Measurements from ENCODE around the gene LCNL1. TPM values are rescaled to one million over a fixed set of nuclear protein-coding genes. Genes with fewer than 3 reads are reported as not detected.
"Not testable (repeated sequence)": the region's sequence is repeated elsewhere in the genome, so short reads cannot be mapped to it uniquely, and the experiment has no call there.

LCNL1 gene
- total RNA-seq, 2 experiments from 2014 or later: not detected

- Mint-ChIP-seq H3K27me3 (no peaks in the 10 kb centered on the region), H3K9me3 (no peaks in the 10 kb centered on the region), H3K4me1 (ENCODE audit: low read depth) (peaks cover 53% of the 10 kb centered on the region), H3K27ac (peak overlapping the region; percentile 72), H3K36me3 (no peaks in the 10 kb centered on the region), H3K4me3 (peak overlapping the region; percentile 37)
- CTCF ChIA-PET: interaction anchor here (0.6 to 6.8 kb wide), 50 partner anchors 7 to 302 kb away, joined by 3 to 73 read pairs (median 8); partner anchors contain the start of genes AJM1, CLIC3, CYSRT1 and ENTPD2
- peak; percentile 36 for DNase-seq
- POLR2A ChIA-PET: interaction anchor here (0.6 kb wide), 1 partner anchor 239 kb away, joined by 5 read pairs; the partner anchor contains the start of gene TMEM141
- intact Hi-C loops (cut with micrococcal nuclease): loop anchor here (5.0 to 10.0 kb wide), 2 partner anchors 33 to 85 kb away; partner anchors contain the start of genes C8G, CLIC3 and FBXW5
Observed at GRCh38 chr9:137030006-137030405, 47.2 kb downstream of the LCNL1 start.

- no peaks in the 10 kb centered on the region for H3K36me3 Mint-ChIP-seq
- intact Hi-C loops (cut with micrococcal nuclease): loop anchor here (5.0 to 10.0 kb wide), 2 partner anchors 34 to 86 kb away; partner anchors contain the start of genes C8G, CLIC3 and FBXW5
- POLR2A ChIA-PET: interaction anchor here (0.5 kb wide), 1 partner anchor 598 kb away, joined by 3 read pairs; no protein-coding TSS in a partner anchor
- CTCF ChIA-PET: interaction anchor here (0.6 to 6.8 kb wide), 17 partner anchors 6 to 303 kb away, joined by 3 to 73 read pairs (median 14); partner anchors contain the start of genes AJM1, MAN1B1, NPDC1 and PTGDS
- H3K9me3 Mint-ChIP-seq: no peaks in the 10 kb centered on the region
- H3K27ac Mint-ChIP-seq: peak overlapping the region; percentile 72
- no peaks in the 10 kb centered on the region for H3K27me3 Mint-ChIP-seq
- H3K4me1 Mint-ChIP-seq (ENCODE audit: low read depth): peaks cover 57% of the 10 kb centered on the region
- peak; percentile 84 for DNase-seq
- peak overlapping the region; percentile 37 for H3K4me3 Mint-ChIP-seq
Observed at GRCh38 chr9:137030538-137031527, 48.0 kb downstream of the LCNL1 start.

GRCh38 chr9:137031904-137032640 is 49.3 kb downstream of the LCNL1 start, which contains the start of gene FUT7:
Gene FUT7, minus strand, starts transcription at chr9:137032088. Its CDS starts 97 bp downstream, at chr9:137031991.
- ChIA-PET CTCF (interaction anchor here (0.9 to 5.0 kb wide), 9 partner anchors 15 to 224 kb away, joined by 3 to 73 read pairs (median 4); partner anchors contain the start of genes AJM1, MAN1B1, NPDC1 and RABL6), POLR2A (interaction anchor here (0.6 kb wide), 1 partner anchor 300 kb away, joined by 3 read pairs; no protein-coding TSS in a partner anchor)
- peak; percentile 76 for DNase-seq
- peaks cover 57% of the 10 kb centered on the region for H3K4me1 Mint-ChIP-seq (ENCODE audit: low read depth)
- H3K36me3 Mint-ChIP-seq: no peaks in the 10 kb centered on the region
- H3K9me3 Mint-ChIP-seq: no peaks in the 10 kb centered on the region
- peak within 1 kb of the TSS; percentile 72 for H3K27ac Mint-ChIP-seq
- no peaks in the 10 kb centered on the region for H3K27me3 Mint-ChIP-seq
- intact Hi-C loops (cut with micrococcal nuclease): loop anchor here (5.0 to 10.0 kb wide), 2 partner anchors 35 to 87 kb away; partner anchors contain the start of genes C8G, CLIC3 and FBXW5
- H3K4me3 Mint-ChIP-seq: peak within 1 kb of the TSS; percentile 48

DNA sequence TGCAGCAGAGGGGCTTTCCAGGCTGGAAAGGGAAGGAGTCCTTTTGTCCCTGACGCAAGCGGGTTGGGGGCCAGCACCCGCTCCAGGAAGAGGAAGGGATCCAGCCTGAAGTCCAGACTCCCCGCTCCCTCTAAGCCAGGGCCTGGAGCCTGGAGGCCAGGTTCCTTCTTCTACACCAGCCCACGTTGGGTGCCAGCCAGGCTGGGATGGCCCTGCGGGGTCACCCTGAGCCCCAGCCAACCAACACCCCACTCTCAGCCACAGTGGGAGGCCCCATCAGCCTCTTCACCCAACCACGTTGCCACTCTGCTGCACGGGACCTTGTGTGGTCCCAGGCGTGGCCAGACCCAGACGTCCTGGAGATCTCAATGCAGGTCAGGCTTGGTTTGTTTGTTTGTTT is 50.1 kb downstream of the LCNL1 start:
- Mint-ChIP-seq H3K4me3 (no peak overlapping the region), H3K9me3 (no peaks in the 10 kb centered on the region), H3K4me1 (ENCODE audit: low read depth) (peaks cover 54% of the 10 kb centered on the region), H3K27ac (no peak overlapping the region), H3K27me3 (no peaks in the 10 kb centered on the region), H3K36me3 (no peaks in the 10 kb centered on the region)
- no peak for DNase-seq
- intact Hi-C loops (cut with micrococcal nuclease): loop anchor here (5.0 to 10.0 kb wide), 2 partner anchors 36 to 88 kb away; partner anchors contain the start of genes C8G, CLIC3 and FBXW5
- CTCF ChIA-PET: interaction anchor here (1.1 to 5.0 kb wide), 4 partner anchors 14 to 189 kb away, joined by 3 to 35 read pairs (median 28); partner anchors contain the start of genes AJM1, MAN1B1 and NPDC1
- POLR2A ChIA-PET: interaction anchor here (0.6 kb wide), 1 partner anchor 301 kb away, joined by 3 read pairs; no protein-coding TSS in a partner anchor

DNA sequence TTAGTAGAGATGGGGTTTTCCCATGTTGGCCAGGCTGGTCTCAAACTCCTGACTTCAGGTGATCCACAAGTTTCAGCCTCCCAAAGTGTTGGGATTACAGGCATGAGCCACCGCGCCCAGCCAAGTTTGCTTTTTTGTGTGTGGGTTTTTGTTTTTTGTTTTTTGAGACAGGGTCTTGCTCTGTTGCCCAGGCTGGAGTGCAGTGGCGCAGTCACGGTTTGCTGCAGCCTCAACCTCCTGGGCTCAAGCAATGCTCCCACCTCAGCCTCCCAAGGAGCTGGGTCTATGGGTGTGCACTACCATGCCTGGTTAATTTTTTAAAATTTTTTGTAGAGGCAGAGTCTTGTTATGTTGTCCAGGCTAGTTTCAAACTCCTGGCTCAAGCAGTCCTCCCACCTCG is 50.7 kb downstream of the LCNL1 start:
- H3K4me3 Mint-ChIP-seq, H3K27me3 Mint-ChIP-seq, H3K9me3 Mint-ChIP-seq, H3K36me3 Mint-ChIP-seq, H3K27ac Mint-ChIP-seq, DNase-seq: not testable (repeated sequence)
- peaks cover 54% of the 10 kb centered on the region for H3K4me1 Mint-ChIP-seq (ENCODE audit: low read depth)
- ChIA-PET POLR2A (interaction anchor here (0.9 kb wide), 1 partner anchor 62 kb away, joined by 4 read pairs; no protein-coding TSS in a partner anchor), CTCF (interaction anchor here (2.5 to 3.9 kb wide), 4 partner anchors 13 to 190 kb away, joined by 10 to 49 read pairs (median 28); partner anchors contain the start of genes AJM1 and NPDC1)
- intact Hi-C loops (cut with micrococcal nuclease): loop anchor here (5.0 to 10.0 kb wide), 2 partner anchors 36 to 89 kb away; partner anchors contain the start of genes C8G, CLIC3 and FBXW5

DNA sequence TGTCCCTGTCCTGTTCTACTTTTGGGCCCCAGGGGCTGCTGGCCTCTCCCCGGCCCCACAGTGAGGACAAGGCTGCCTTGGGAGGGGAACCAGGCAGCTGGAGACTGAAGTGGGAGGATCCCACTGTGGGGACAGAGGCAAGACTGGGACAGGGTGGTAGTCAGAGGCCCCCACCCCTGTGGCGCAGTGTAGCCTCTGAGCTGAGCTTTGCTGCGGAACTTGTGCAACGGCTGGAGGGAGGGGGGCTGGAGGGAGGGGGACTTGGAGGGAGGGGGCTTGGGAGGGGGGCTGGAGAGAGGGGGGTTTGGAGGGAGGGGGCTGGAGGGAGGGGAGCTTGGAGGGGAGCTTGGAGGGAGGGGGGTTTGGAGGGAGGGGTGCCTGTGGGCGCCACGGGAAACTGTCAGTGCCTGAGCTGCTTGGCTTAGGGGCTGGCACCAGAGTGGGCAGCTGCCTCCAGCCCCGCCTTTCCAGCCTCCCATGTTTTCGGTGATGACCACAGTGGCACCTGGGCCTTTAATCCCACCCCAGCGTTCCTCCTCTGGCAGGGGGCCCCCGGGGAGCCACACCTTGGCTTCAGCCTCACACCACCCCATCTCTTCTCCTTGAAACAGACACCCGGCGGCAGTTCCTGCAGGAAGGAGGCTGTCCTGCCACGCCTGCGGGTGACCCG is 51.4 kb downstream of the LCNL1 start:
- peaks cover 5% of the 10 kb centered on the region for H3K36me3 Mint-ChIP-seq

DNA sequence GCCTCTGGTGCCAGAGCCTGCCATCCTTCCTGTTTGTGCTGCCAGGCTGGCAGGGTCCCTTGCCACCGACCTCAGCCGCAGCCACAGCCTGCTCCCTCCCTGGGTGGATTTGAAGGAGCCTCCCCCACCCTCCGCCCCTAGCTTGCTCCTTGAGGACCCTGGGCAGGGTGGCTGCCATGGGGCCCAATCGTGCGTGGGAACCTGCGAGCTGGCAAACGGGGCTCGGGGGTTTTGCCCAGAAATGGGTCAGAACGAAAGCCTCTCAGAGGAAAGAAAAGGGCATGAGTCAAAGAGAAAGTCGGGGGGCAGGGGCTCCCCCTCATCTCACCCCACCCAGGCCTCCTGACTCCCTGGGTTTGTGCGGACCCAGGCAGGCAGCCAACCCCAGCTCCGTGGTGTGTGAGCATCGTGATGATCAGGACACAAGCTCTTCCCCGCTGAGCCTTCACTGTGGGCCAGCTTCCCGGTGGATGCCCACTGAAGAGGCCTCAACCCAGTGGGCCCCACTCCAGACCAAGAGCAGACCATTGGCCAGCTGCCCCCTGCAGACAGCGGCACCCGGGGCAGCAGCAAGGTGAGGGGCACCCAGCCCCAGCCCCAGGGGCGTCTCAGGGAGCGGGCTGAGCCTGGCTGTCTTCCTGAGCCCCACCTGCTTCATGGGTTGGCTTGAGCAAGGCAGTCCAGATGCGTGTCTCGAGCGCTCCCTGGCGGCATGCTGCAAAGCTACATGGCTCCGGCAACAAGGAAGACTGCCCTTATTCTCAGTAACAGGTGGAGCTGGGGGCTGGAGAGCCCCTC is 52.1 kb downstream of the LCNL1 start:
- H3K4me1 Mint-ChIP-seq (ENCODE audit: low read depth): peaks cover 43% of the 10 kb centered on the region
- no peaks in the 10 kb centered on the region for H3K27me3 Mint-ChIP-seq
- ChIA-PET CTCF (interaction anchor here (0.6 to 5.8 kb wide), 62 partner anchors 8 to 327 kb away, joined by 3 to 56 read pairs (median 5); partner anchors contain the start of genes ABCA2, AJM1, ANAPC2 and CLIC3), POLR2A (interaction anchor here (0.6 to 1.6 kb wide), 7 partner anchors 9 to 228 kb away, joined by 3 to 12 read pairs (median 4); partner anchors contain the start of genes FBXW5 and PAXX)
- H3K36me3 Mint-ChIP-seq: peaks cover 6% of the 10 kb centered on the region
- peak overlapping the region; percentile 89 for H3K27ac Mint-ChIP-seq
- no peaks in the 10 kb centered on the region for H3K9me3 Mint-ChIP-seq
- intact Hi-C loops (cut with micrococcal nuclease): loop anchor here (1.0 to 10.0 kb wide), 3 partner anchors 38 to 248 kb away; partner anchors contain the start of genes C8G, CLIC3 and FBXW5
- DNase-seq: peak; percentile 93
- peak overlapping the region; percentile 61 for H3K4me3 Mint-ChIP-seq

More for the DNA sequence above, 51.4 kb downstream of the LCNL1 start:
- POLR2A ChIA-PET: interaction anchor here (0.6 to 1.6 kb wide), 6 partner anchors 34 to 227 kb away, joined by 3 to 12 read pairs (median 4); partner anchors contain the start of genes FBXW5 and PAXX
- H3K4me1 Mint-ChIP-seq (ENCODE audit: low read depth): peaks cover 50% of the 10 kb centered on the region
- no peaks in the 10 kb centered on the region for H3K9me3 Mint-ChIP-seq
- peak overlapping the region; percentile 61 for H3K4me3 Mint-ChIP-seq
- intact Hi-C loops (cut with micrococcal nuclease): loop anchor here (5.0 to 10.0 kb wide), 2 partner anchors 37 to 89 kb away; partner anchors contain the start of genes C8G, CLIC3 and FBXW5
- peak overlapping the region; percentile 89 for H3K27ac Mint-ChIP-seq
- CTCF ChIA-PET: interaction anchor here (0.6 to 5.8 kb wide), 46 partner anchors 7 to 326 kb away, joined by 3 to 56 read pairs (median 8); partner anchors contain the start of genes ABCA2, AJM1, ANAPC2 and CLIC3
- no peaks in the 10 kb centered on the region for H3K27me3 Mint-ChIP-seq
- DNase-seq: no peak

Data from activated CD4-positive, alpha-beta memory T cell treated with anti-CD3 and anti-CD28 coated beads for 36 hours (primary cell).